ENCODE results near the gene TVP23C.
"Not testable (repeated sequence)": the region's sequence is repeated elsewhere in the genome, so short reads cannot be mapped to it uniquely, and the experiment has no call there.

Gene TVP23C

DNA sequence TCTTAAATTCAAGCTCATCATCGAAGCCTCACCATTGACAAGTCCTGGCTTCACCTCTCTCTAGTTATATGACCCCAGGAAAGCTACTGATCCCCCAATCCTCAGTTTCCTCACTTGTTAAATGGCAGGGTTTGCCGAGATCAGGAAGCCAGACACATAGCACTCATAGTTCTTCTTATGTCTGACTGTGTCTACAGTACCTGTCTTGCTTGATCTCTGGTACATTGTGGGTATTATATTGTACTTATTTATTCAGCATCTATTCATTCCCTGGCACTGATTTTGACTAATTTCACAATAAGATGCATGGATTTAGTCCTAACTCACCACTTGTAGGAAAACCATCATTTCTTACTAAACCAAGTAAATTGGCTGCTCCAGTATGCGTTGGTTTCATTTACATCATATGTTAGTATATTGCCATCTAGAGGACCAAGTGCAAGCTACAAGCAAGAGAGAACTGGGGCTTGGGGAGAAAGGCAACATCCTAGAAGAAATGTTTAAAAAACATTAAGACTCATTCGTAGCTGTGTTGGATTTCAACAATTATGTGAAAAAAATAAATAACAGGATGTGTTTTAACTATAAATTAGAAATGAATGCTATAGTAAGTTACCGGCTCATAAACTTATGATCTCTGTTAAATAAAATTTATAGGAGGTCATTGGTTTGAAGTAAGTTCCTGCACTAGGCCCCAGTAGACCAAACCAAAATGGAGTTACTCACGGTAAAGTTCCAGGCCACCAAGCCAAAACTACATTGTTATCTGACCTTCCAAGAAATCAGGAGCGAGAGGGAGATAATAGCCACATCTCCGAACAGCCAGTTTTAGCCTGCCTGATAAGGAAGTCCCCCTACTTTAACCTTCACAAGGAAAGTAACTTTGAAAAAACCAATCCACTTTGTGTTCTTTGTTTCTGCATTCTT is 36.7 kb downstream of the TVP23C start:
- DNase-seq (ENCODE audit: low read depth) = not testable (repeated sequence)

DNA sequence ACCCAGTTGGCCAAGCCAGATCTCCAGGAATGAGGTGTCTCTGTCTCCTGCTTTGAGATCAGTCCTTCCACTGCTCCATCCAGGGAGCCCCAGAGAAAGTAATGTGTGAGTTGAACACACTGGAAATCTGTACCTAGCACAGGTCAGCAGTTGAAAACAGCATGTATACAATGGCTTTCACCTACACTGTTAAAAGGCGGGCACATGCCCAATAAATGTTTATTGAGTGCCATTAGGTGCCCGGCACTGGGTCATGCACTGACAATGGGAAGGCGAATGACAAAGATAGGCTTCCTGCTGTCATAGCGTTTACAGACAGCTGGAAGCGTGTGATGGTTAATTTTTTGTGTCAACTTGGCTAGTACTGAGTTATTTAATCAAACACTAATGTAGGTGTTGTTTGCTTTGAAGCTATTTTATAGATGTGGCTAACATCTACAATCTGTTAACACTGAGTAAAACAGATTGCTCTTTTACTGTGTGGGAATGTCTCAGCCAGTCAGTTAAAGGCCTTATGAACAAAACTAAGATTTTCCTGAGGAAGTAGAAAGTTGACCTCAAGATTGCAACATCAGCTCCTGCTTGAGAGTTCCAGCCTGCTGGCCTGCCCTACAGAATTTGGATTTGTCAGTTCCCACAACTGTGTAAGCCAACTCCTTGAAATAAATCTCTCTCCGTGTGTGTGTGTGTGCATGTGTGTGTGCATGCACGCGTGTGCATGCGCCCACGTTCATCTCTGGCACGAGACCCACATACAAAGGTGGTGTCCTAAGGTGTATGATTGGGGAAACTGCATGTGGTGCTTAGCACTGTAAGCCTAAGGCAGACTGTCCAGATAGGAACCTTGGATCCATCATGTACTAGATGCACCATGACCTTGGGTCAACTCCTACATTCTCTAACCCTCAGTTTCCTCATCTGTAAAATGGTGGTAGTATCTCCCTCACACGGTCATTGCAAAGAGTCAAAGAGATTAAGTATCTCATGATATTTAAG is 38.0 kb downstream of the TVP23C start:
- not testable (repeated sequence) for DNase-seq (ENCODE audit: low read depth)

DNA sequence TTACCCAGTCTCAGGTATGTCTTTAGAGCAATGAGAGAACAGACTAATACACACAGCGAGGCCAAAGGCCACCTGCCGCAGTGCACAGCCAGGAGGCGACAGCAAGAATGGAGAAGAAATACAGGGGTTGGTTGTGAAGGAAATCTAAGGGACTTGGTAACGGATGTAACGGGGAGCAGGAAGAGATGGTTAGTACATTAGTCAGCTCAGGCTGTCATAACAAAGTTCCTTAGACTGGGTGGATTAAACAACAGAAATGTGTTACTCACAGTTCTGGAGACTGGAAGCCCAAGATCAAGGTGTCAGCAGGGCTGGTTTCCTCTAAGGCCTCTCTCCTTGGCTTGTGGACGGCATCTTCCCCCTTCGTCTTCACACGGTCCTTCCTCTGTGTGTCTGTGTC is 47.1 kb downstream of the TVP23C start:
- no peak for DNase-seq (ENCODE audit: low read depth)

DNA sequence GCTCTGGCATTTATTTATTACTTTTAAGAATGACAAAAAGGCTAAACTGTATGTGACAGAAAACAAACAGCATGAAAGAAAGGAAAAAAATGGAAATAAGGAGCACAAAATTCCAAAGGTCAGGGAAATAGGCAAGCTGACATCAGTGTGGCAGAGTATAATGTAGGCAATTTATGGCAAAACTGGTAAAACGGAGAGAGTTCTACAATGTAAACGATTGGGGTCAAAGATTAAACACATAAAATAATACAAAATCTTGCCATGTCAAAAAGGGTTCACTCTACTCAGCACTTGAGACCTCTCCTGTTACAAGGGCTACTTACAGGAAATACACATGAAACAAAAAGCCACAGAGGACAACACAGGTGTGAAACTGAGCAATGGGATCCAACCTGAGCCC is 48.8 kb downstream of the TVP23C start:
- no peak for DNase-seq (ENCODE audit: low read depth)

DNA sequence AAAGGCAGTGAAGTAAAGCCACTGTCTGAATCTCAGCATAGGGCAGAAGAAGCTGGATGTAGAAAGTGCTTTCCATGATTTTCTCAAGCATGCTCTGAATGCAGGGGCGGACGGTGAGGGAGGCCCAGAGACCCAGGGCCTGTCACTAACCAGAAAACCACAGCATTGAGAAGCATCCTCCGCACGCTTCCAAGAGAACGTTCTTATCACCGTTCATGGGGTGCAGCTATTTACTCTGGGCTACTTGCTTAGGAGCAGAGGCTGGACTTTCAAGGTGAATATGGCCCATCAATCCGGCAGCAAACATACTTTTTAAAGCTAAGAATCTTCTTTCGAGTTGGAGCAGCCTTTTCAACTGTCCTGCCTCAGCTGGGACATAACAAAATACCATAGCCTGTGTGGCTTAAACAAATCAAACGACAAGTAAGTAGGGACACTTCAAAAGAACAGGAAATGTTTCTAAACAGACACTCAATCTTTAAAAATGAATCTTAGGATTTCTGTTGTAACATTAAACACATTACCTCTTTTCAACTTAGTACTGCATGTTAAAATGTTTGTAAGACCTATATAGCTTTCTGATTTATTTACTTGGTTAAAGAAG is 49.3 kb downstream of the TVP23C start:
- DNase-seq (ENCODE audit: low read depth) = no peak

DNA sequence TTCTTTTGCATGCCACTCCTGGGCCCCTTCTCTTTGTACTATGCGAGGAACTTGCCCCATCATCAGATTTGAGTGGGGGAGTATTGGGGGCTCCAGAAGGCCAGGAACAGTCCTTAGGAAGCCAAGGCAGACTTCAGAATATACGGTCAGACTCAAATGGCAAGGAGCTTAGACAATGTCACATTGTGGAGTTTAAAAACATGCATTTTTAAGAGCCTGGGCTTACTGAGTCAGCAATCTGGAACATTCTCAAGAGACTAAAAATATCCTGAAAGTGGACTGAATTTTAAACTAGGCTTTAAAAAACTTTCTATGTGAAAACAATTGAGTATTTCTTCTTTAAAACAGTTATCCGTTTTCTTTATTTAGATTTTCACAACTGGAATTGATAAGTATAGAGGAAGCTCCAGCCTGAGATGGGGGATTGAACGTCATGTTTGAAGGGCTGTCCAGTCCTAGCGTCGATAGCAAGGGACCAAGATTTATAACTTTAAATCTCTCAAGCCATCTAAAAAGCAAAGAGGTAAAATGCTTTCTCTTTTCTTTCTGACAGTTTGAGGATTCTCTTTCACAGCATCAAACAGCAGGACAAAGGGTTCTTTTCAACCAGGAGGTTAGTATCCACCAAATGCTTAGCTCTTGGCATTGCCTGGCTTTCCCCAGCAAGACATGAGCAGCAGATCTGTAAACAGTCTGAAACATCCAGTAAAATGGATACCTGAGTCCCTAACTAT is 50.1 kb downstream of the TVP23C start:
- DNase-seq (ENCODE audit: low read depth) = no peak

DNA sequence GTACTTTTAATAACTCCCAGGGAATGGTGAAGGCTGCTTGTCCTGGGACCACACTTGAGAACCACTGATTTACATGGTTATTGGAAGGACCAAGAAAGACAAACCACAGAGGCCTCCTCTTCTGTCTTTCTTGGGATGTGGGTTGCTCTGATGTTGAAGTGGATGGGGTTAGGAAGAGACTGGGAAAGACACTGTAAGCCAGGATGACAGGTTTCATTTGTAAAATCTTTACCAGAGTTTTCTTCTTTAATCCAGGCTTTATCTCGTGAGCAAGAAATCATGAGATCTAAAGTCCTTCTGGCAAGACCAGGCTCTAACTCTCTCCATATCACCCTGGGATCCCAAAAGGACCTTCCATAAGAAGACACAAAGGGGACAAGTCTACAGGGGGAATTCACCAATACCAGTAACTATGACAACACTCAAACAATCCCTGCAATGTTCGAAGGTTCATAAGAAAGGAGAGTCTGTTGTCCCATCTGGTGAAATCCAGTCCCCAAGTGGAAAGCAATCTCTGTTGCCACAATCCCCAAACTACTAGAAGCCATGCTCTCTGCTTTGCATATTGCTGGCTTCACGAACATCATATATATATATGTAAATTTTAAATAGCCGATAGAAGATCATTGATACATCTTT is 51.1 kb downstream of the TVP23C start:
- no peak for DNase-seq (ENCODE audit: low read depth)

DNA sequence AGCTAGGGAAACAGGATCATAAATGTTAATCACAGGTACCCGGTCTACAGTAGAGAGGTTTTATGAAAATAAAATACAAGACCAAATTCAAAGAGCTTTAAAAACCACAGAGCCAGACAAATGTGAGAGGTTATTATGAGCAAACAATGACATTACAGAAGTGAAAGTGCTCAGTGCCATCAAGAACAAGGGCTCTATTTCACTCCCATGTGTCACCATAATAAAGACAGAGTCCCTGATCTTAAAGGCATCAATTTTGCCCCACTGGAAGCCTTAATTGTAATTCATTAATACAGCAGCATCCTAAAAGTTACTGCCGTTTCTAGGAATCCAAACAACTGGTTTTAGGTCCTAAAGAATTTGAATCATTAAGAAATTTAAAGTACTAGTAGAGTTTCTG is 52.1 kb downstream of the TVP23C start:
- DNase-seq (ENCODE audit: low read depth) = no peak

DNA sequence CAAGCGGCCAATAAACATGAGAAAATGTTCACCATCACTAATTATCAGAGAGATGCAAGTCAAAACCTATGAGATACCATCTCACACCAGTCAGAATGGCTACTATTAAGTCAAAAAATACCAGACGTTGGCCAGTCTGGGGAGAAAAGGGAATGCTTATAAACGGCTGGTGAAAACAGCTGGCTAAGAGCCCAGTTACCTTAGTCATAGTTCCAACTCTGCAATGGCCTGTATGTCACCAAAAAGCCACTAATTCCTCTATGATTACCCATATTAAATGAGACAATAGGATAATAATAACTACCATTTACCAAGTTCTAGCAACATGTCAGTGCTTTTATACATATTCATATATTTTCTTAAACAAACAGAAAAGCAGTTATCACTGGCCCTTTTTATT is 52.9 kb downstream of the TVP23C start:
- DNase-seq (ENCODE audit: low read depth) = no peak

DNA sequence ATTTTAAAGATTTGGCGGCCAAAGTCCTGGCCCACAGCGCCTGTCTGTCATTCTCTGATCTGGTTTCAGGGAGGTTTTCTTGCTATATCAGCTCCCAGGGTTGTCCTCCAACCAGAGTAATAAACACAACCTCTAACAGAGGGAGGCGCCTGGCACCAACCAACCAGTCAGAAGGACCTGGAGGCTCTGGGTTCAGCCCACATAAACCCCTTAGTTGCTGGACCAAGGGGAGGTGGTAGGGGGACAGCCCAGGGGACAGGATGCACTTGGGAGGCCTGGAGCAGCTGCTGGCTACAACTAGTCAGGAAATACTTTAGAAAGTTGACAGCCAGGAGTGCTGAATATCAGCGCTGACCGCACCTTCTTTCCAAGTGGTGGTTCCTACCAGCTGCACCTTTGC is 54.2 kb downstream of the TVP23C start:
- DNase-seq (ENCODE audit: low read depth) = no peak

DNA sequence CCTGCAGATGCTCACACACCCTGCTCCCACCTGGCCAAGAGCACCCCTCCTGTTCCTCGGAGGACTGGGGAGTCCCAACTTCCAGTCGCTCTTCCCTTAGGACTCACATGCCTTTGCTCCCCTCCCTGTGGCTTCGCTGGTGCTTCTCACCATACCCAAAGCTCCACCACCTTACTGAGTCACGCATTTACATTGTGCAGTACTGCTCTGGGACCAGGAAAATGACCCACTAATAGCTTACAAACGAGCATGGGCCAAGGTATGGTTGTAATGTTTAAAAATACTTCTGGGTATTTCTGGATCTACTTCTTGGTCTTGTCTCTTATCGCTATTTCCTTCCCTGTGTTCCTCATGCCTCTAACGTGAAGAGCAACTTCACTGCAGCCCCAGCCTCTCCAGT is 54.8 kb downstream of the TVP23C start:
- DNase-seq (ENCODE audit: low read depth) = no peak

DNA sequence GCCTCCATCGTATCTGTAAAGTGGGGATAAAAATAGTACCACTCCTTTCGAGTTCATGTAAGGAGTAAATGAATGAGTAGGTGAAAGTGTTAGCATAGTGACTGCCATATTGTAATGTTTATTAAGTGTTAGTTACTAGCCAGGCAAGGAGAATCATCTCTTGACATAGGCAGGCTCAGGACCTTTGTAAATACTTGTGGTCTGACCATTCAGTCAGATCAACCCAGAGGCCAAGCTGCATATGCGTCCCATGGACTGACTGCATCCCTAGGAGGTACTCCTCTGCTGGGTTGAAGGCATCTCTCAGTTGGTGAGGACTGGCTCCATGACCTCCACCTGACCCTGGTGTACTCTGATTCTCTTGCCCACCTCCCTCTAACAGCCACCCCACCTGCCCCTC is 55.4 kb downstream of the TVP23C start:
- no peak for DNase-seq (ENCODE audit: low read depth)

DNA sequence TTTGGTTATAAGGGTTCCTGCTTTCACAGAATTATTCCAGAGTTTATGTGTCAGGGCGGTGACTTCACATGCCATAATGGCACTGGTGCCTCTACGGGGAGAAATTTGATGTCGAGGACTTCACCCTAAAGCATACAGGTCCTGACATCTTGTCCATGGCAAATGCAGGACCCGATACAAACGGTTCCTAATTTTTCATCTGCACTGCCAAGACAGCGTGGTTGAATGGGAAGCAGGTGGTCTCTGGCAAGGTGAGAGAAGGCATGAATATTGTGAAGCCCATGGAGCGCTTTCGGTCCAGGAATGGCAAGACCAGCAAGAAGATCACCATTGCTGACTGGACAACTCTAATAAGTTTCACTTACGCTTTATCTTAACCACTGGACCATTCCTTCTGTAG is 56.3 kb downstream of the TVP23C start:
- no peak for DNase-seq (ENCODE audit: low read depth)

DNA sequence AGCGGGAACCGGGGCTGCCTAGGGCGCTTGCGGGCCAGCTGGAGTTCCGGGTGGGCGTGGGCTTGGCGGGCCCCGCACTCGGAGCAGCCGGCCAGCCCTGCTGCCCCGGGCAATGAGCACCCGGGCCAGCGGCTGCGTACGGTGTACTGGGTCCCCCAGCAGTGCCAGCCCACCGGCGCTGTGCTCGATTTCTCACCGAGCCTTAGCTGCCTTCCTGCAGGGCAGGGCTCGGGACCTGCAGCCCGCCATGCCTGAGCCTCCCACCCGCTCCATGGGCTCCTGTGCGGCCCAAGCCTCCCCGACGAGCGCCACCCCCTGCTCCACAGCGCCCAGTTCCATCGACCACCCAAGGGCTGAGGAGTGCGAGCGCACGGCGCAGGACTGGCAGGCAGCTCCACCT is 57.6 kb downstream of the TVP23C start:
- DNase-seq (ENCODE audit: low read depth) = not testable (repeated sequence)

DNA sequence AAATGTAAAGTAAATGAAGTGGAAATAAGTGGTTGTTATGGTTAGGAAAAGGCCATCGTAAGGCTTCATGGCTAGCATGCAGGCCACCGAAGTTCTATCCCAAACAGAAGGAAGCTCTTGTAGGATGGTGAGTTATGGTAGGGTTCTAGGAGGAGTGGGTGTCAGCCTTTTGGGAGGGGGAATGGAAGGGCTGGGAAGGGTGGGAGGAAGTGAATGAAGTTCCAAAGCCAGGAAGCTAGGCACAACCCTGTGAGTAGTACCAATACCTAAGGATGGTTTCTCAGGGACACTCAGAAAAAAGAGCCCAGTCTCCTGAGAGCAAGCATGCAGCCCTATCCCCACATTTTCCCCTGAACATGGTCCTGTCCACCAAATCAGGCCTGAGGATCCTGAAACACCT is 59.6 kb downstream of the TVP23C start:
- DNase-seq (ENCODE audit: low read depth) = no peak

DNA sequence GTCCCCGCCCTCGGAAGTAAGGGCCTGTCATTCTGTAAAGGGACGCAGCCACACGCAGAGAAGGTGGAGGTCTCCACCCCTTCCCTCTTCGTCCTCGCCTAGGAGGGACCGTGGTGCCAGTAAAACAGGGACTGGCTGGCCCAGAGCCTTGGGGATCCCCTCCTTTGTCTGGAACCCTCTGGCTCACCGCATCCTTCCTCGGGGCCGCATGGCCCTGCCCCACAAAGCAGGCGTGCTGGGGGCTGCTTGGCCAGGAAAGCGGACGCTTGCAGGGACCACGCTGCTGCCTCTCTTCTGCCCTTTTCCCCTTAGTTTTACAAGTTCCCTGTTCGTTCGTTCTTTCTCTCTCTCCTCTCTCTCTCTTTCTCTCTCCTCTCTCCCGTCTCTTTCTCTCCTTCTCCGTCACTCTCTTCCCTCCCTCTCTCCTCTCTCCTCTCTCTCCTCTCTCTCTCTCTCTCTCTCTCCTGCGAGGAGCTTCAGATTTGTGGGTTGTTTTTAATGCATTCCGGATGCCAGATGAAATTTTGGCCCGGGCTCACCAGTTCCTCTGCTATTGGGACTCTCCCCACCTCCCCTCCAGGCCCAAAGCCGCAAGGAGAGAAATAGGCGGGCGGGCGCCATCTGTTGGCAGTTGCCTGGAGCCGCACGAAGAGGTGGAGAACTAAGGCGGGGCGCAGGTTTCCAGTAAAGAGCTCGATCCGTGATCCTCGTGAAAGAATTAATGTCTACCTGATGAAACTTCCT is 60.7 kb downstream of the TVP23C start:
- peak; percentile 50 for DNase-seq (ENCODE audit: low read depth)

DNA sequence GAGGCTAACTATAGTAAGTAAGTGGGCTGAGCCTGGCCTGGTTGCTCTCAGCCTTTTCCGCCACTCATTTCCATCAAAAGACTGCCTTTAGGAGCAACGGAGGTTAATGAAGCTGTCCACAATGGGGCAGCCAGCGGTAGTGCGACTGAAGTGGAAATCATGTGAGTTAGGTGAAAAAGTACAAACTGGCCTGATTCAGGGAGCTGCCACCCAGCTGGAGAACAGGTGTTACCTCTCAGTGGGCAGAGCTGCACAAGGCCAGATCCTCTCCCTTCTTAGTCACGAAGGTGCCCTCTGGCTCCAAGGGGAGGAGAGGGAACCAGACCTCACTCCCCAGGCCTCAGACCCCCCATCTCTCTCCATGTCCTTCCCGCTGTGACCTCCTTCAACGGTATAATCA is 61.5 kb downstream of the TVP23C start:
- DNase-seq (ENCODE audit: low read depth) = no peak

DNA sequence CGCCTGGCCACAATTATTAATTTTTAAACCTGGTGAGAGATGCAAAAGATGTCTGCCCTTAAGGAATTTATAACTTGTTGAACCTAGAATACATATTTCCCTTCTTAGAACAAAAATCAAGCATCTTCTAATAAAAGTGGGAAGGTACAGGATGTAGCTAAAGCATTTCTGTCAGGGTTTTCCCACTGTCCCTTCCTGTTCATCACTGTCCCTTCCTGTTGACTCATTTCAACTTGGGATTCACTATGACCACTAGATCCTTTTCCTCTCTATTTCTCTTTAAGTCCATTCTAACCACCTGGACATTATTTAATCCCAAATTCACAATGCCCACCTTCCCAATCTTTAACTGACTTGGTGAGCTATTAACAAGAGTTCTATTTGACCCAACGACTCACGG is 62.0 kb downstream of the TVP23C start:
- DNase-seq (ENCODE audit: low read depth) = no peak

DNA sequence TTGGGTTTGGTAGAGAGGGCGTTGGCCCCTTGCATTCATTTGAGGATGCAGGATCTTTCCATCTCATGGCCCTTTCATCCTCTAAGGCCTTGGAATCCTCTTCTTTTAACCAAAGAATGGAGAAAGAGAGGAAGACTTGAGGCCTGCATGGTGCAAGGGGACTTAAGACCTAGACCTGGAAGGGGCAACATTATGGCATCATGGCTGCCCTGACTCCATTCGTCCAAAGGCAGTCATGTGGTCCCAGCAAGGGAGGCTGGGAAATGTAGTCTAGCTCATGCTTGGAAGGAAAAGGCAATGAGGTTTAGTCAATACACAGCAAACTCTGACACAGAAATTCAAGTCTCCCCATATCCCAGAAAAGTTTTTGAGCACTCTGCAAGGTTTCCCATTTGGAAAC is 65.2 kb downstream of the TVP23C start:
- DNase-seq (ENCODE audit: low read depth) = no peak
